IMR-90 (cell line): ENCODE data around the gene RNF166. TPM values are rescaled to one million over a fixed set of nuclear protein-coding genes. Genes with fewer than 3 reads are reported as not detected.

Experiments
- ATAC-seq: fragments of 200-7000 bp; cut with Tn5 transposase; 2 replicates; pipeline ENCODE4 v1.9.1; 2020; ENCODE audit warnings: low read depth, mild to moderate bottlenecking, moderate library complexity
- BruUV-seq: library from RNA; stranded (reverse); fragments of 400-500 nt; replicated peaks from 2 replicates; lab custom pipeline; 2021; lab: Mats Ljungman, UMichigan
- CTCF ChIA-PET: fragments of 300-600 bp; formaldehyde crosslinking; extraction: SDS; loops from one replicate; lab custom pipeline; 2021; ENCODE audit warnings: antibody characterized with exemption; lab: Yijun Ruan, JAX
- POLR2A ChIA-PET: fragments of 300-600 bp; sonication (Branson Sonifier 250); formaldehyde crosslinking; loops from one replicate; lab custom pipeline; 2022; ENCODE audit warnings: antibody characterized with exemption; ENCODE audit not compliant: unreplicated experiment; lab: Charles Lee
- DNase-seq: peaks from one replicate; pipeline ENCODE4 v3.0.0; 2013
- H2AFZ ChIP-seq: replicated peaks from 2 replicates; pipeline ENCODE3; 2013; ENCODE audit warnings: low read length, mild to moderate bottlenecking; ENCODE audit not compliant: poor library complexity
- H2AK5ac ChIP-seq: 2 replicates; pipeline ENCODE4 v1.6.1; 2013; ENCODE audit warnings: low read depth, low read length, inconsistent platforms
- H2AK9ac ChIP-seq: replicated peaks from 2 replicates; pipeline ENCODE3; 2013; ENCODE audit warnings: mild to moderate bottlenecking, low read depth, low read length, moderate library complexity; ENCODE audit not compliant: poor library complexity
- H2BK120ac ChIP-seq: 2 replicates; pipeline ENCODE4 v1.6.1; 2013; ENCODE audit warnings: low read depth, low read length, inconsistent platforms
- H2BK15ac ChIP-seq: 3 replicates; pipeline ENCODE4 v1.6.1; 2013; ENCODE audit warnings: low read depth, low read length, inconsistent platforms
- H2BK20ac ChIP-seq: 2 replicates; pipeline ENCODE4 v1.6.1; 2013; ENCODE audit warnings: low read depth, mild to moderate bottlenecking, inconsistent platforms, low read length, moderate library complexity
- H2BK5ac ChIP-seq: 2 replicates; pipeline ENCODE4 v1.6.1; 2013; ENCODE audit warnings: mild to moderate bottlenecking, low read depth, low read length, inconsistent platforms; ENCODE audit not compliant: poor library complexity, severe bottlenecking
- H3K14ac ChIP-seq: replicated peaks from 2 replicates; pipeline ENCODE4 v1.6.1; 2013; ENCODE audit warnings: low read depth, low read length, inconsistent platforms
- H3K18ac ChIP-seq: 2 replicates; pipeline ENCODE4 v1.6.1; 2013; ENCODE audit warnings: low read depth, low read length, control low read depth
- H3K23ac ChIP-seq: 2 replicates; pipeline ENCODE4 v1.6.1; 2013; ENCODE audit warnings: low read depth, low read length, inconsistent platforms
- H3K27ac ChIP-seq: 2 replicates; pipeline ENCODE4 v1.5.1; 2013; ENCODE audit warnings: mild to moderate bottlenecking, control low read depth, low read length; ENCODE audit not compliant: insufficient read depth
- H3K27me3 ChIP-seq: 2 replicates; pipeline ENCODE4 v1.6.1; 2013; ENCODE audit warnings: low read length; ENCODE audit not compliant: control insufficient read depth, insufficient read depth
- H3K36me3 ChIP-seq: 2 replicates; pipeline ENCODE4 v1.6.1; 2013; ENCODE audit warnings: low read length, mixed read lengths; ENCODE audit not compliant: control insufficient read depth, insufficient read depth
- H3K4ac ChIP-seq: 2 replicates; pipeline ENCODE4 v1.6.1; 2013; ENCODE audit warnings: low read depth, low read length, inconsistent platforms
- H3K4me1 ChIP-seq: 2 replicates; pipeline ENCODE4 v1.6.1; 2013; ENCODE audit warnings: low read length, mixed read lengths; ENCODE audit not compliant: control insufficient read depth, insufficient read depth
- H3K4me2 ChIP-seq: 2 replicates; pipeline ENCODE4 v1.6.1; 2013; ENCODE audit warnings: low read depth, mild to moderate bottlenecking, control low read depth, low read length, moderate library complexity
- H3K4me3 ChIP-seq: 2 replicates; pipeline ENCODE4 v1.5.1; 2013; ENCODE audit warnings: low read depth, mild to moderate bottlenecking, control low read depth, low read length, moderate library complexity; ENCODE audit not compliant: insufficient read depth
- H3K56ac ChIP-seq: 2 replicates; pipeline ENCODE4 v1.6.1; 2013; ENCODE audit warnings: low read length, inconsistent platforms; ENCODE audit not compliant: insufficient read depth; ENCODE audit errors: extremely low read depth
- H3K79me1 ChIP-seq, 2 experiments: 2 replicates each; pipeline ENCODE4 v1.6.1; 2013; ENCODE audit warnings: low read length in 2 of 2, inconsistent platforms in 1 of 2, low read depth in 1 of 2
- H3K9ac ChIP-seq: 2 replicates; pipeline ENCODE4 v1.6.1; 2013; ENCODE audit warnings: low read depth, low read length, control low read depth
- H3K9me1 ChIP-seq: 2 replicates; pipeline ENCODE4 v1.6.1; 2013; ENCODE audit warnings: low read length, inconsistent platforms; ENCODE audit not compliant: insufficient read depth
- H3K9me3 ChIP-seq: 2 replicates; pipeline ENCODE4 v1.6.1; 2013; ENCODE audit warnings: low read length; ENCODE audit not compliant: control insufficient read depth, insufficient read depth
- H4K20me1 ChIP-seq: 2 replicates; pipeline ENCODE4 v1.6.1; 2013; ENCODE audit warnings: low read length, inconsistent platforms; ENCODE audit not compliant: insufficient read depth
- H4K5ac ChIP-seq: 2 replicates; pipeline ENCODE4 v1.6.1; 2013; ENCODE audit warnings: mild to moderate bottlenecking, low read depth, low read length, control low read depth
- H4K8ac ChIP-seq, 2 experiments: 2 replicates each; pipeline ENCODE4 v1.6.1; 2013; ENCODE audit warnings: low read depth in 2 of 2, low read length in 2 of 2, control low read depth in 1 of 2, inconsistent platforms in 1 of 2
- H4K91ac ChIP-seq: 2 replicates; pipeline ENCODE4 v1.6.1; 2013; ENCODE audit warnings: low read depth, low read length, inconsistent platforms; ENCODE audit not compliant: insufficient read depth
- BHLHE40 ChIP-seq: fragments of 150-350 bp; IDR thresholded peaks from 2 replicates; pipeline ENCODE4 v1.6.1; 2016; ENCODE audit warnings: mild to moderate bottlenecking, low read depth, low read length
- NFE2L2 ChIP-seq: fragments of 150-350 bp; IDR thresholded peaks from 2 replicates; pipeline ENCODE4 v1.6.1; 2016; ENCODE audit warnings: low read depth, mild to moderate bottlenecking, low read length
- POLR2A ChIP-seq: IDR thresholded peaks from 2 replicates; pipeline ENCODE4 v1.6.1; 2012; ENCODE audit warnings: mild to moderate bottlenecking, low read depth, low read length
- RCOR1 ChIP-seq: IDR thresholded peaks from 2 replicates; pipeline ENCODE4 v1.6.1; 2012; ENCODE audit warnings: mild to moderate bottlenecking, low read length, improper control_type of control experiment; ENCODE audit not compliant: insufficient replicate concordance
- WGBS, 2 experiments: methylation state at CpG; one replicate each; pipeline versions ENCODE4 v1.1.5 to v1.1.7; 2013; ENCODE audit warnings: missing lambda C conversion rate in 2 of 2; ENCODE audit not compliant: insufficient read length in 1 of 2; ENCODE audit errors: extremely low coverage in 2 of 2; 5-methylcytosine and 5-hydroxymethylcytosine counted together
- dilution Hi-C: fragments of 300-500 bp; cut with HindIII; formaldehyde crosslinking; loops from one replicate; pipeline ENCODE4 v1.14.3; 2018; ENCODE audit warnings: low sequenced_read_pairs; ENCODE audit not compliant: unreplicated experiment
- in situ Hi-C: fragments of 300-500 bp; cut with MboI; formaldehyde crosslinking; loops from 3 replicates; pipeline ENCODE4 v1.14.3; 2019; ENCODE audit warnings: low sequenced_read_pairs, inconsistent platforms, mixed read lengths
- intact Hi-C: fragments of 100-400 bp; cut with micrococcal nuclease; formaldehyde crosslinking; loops from 2 replicates; pipeline ENCODE4 v1.10.0; 2022
- polyA plus RNA-seq, 3 experiments: library from polyadenylated mRNA; depleted of rRNA; stranded (reverse); fragments of >200 nt; gene quantifications; 2 replicates each; pipeline ENCODE4 v1.2.3, GENCODE V29; 2012; ENCODE audit warnings: low replicate concordance in 1 of 3
- total RNA-seq: library from RNA; depleted of rRNA; stranded (reverse); fragments of >200 nt; gene quantifications from 2 replicates; pipeline ENCODE4 v1.2.3, GENCODE V29; 2012
- TF ChIP-seq, protein P1 (sequence below): fragments of 150-350 bp; IDR thresholded peaks from 2 replicates; pipeline ENCODE4 v1.6.1; 2016; ENCODE audit warnings: low read depth, mild to moderate bottlenecking, low read length, moderate library complexity, borderline replicate concordance
- TF ChIP-seq, protein P2 (sequence below): fragments of 150-350 bp; IDR thresholded peaks from 2 replicates; pipeline ENCODE4 v1.6.1; 2017; ENCODE audit warnings: mild to moderate bottlenecking, antibody characterized with exemption, low read length, low read depth

The RNF166 gene
- total and polyA plus RNA-seq, 2 of the 4 experiments (the other 2 are of a cell fraction): 8.1 to 17.4 TPM

DNA sequence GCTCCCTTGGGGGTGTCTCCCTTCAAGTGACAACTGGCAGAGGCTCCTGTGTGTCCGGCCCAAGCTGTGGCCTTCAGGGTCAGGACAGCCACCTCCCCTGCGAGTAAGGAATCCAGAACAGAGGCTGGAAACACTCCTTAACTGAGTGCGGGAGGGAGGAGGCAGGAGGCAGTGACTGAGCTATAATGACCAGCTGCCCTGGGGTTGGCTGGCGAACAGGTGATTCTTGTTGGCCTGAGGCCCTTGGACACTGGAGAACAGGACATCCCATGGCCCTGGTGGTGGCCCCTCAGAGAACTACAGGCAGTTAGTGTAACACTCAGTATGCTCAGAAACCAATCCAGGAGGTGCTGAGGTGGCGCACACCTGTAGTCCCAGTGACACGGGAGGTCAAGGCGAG is 10.5 kb downstream of the RNF166 start:
- Histone ChIP-seq H4K5ac (no peak overlapping the region), H2BK15ac (no peak overlapping the region), H2BK120ac (no peak overlapping the region), H2AFZ (no peak overlapping the region), H3K27ac (no peak overlapping the region), H3K9me1 (no peaks in the 10 kb centered on the region; the same call in none of the 2 replicates), H3K9me3 (no peaks in the 10 kb centered on the region), H3K23ac (no peak overlapping the region), H3K4me3 (no peak overlapping the region), H2BK20ac (no peak overlapping the region), H3K9ac (no peak overlapping the region), H3K36me3 (peaks cover 33% of the 10 kb centered on the region), H4K91ac (no peak overlapping the region), H3K4me1 (peaks cover 3% of the 10 kb centered on the region), H3K14ac (no peak overlapping the region), H2AK5ac (no peak overlapping the region), H3K27me3 (peaks cover 4% of the 10 kb centered on the region; the same call in 1 of the 2 replicates), H3K4ac (no peak overlapping the region), H3K79me1 (peaks cover 0 to 13% of the 10 kb centered on the region in 2 experiments; a peak in 2 of 4 replicates), H3K4me2 (no peak overlapping the region), H2AK9ac (no peak overlapping the region), H3K18ac (no peak overlapping the region), H3K56ac (no peak overlapping the region), H2BK5ac (no peak overlapping the region), H4K8ac (no peak overlapping the region), H4K20me1 (no peaks in the 10 kb centered on the region; the same call in 1 of the 2 replicates)
- no peak for ATAC-seq
- DNase-seq: no peak
- BruUV-seq: no TSS peak
- in situ Hi-C loops: no loop called here
- WGBS, 2 experiments: 90% methylated on average over 2 of the region's 7 CpGs; no CpG with 5 or more reads in 1 of the 2 experiments
- no peak for TF ChIP-seq RCOR1
- TF ChIP-seq, protein P1, sequence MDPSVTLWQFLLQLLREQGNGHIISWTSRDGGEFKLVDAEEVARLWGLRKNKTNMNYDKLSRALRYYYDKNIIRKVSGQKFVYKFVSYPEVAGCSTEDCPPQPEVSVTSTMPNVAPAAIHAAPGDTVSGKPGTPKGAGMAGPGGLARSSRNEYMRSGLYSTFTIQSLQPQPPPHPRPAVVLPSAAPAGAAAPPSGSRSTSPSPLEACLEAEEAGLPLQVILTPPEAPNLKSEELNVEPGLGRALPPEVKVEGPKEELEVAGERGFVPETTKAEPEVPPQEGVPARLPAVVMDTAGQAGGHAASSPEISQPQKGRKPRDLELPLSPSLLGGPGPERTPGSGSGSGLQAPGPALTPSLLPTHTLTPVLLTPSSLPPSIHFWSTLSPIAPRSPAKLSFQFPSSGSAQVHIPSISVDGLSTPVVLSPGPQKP: no peak
- TF ChIP-seq, protein P2, sequence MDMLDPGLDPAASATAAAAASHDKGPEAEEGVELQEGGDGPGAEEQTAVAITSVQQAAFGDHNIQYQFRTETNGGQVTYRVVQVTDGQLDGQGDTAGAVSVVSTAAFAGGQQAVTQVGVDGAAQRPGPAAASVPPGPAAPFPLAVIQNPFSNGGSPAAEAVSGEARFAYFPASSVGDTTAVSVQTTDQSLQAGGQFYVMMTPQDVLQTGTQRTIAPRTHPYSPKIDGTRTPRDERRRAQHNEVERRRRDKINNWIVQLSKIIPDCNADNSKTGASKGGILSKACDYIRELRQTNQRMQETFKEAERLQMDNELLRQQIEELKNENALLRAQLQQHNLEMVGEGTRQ: no peak
- no peak for TF ChIP-seq BHLHE40
- no peak for TF ChIP-seq POLR2A
- TF ChIP-seq NFE2L2: no peak
- dilution Hi-C loops: no loop called here
- ChIA-PET POLR2A (no interaction called here), CTCF (no interaction called here)
- intact Hi-C loops: no loop called here
